ENCODE data around the gene NDUFV2.

- TF ChIP-seq EZH2 (IDR thresholded peaks at IDR 0.05; ENCODE audit: low read depth) = no peak
- no peak for TF ChIP-seq CTCF (conservative IDR thresholded peaks at IDR 0.05)
Measured at GRCh38 chr18:9092665-9093064, 9.8 kb upstream of the NDUFV2 start.

All from PC-9 (cell line).